WTC11 (cell line): ENCODE measurements around the gene TRIM44. TPM values are rescaled to one million over a fixed set of nuclear protein-coding genes. Genes with fewer than 3 reads are reported as not detected.

ENCODE experiments used
- ATAC-seq: fragments of 200-7000 bp; cut with Tn5 transposase; 2 replicates; pipeline ENCODE4 v1.10.0; 2021; ENCODE audit warnings: mild to moderate bottlenecking, moderate library complexity
- CTCF ChIA-PET: fragments of 300-600 bp; sonication (Branson Sonifier 250); formaldehyde crosslinking; loops from one replicate; lab custom pipeline; 2021; ENCODE audit warnings: antibody characterized with exemption; lab: Charles Lee
- POLR2A ChIA-PET: fragments of 350-600 bp; sonication (Branson Sonifier 250); formaldehyde crosslinking; loops from one replicate; lab custom pipeline; 2021; ENCODE audit warnings: antibody characterized with exemption; lab: Charles Lee
- DNase-seq: peaks from one replicate; pipeline ENCODE4 v3.0.0; 2021; ENCODE audit warnings: low spot score
- H3K27ac Mint-ChIP-seq: 2 replicates; pipeline ENCODE4 v1.8.0; 2021; ENCODE audit warnings: mixed read lengths
- H3K27me3 Mint-ChIP-seq: 2 replicates; pipeline ENCODE4 v1.8.0; 2021; ENCODE audit warnings: low read depth, mild to moderate bottlenecking, moderate library complexity, mixed read lengths
- H3K36me3 Mint-ChIP-seq: 2 replicates; pipeline ENCODE4 v1.8.0; 2021; ENCODE audit warnings: mixed read lengths
- H3K4me1 Mint-ChIP-seq: 2 replicates; pipeline ENCODE4 v1.8.0; 2022; ENCODE audit warnings: mixed read lengths
- H3K4me3 Mint-ChIP-seq: 2 replicates; pipeline ENCODE4 v1.8.0; 2021; ENCODE audit warnings: mild to moderate bottlenecking, moderate library complexity, mixed read lengths
- H3K9me3 Mint-ChIP-seq: 2 replicates; pipeline ENCODE4 v1.8.0; 2021; ENCODE audit warnings: mixed read lengths
- AR ChIP-seq: fragments of 250-450 bp; sonication (Bioruptor Pico); IDR thresholded peaks from 2 replicates; pipeline ENCODE4 v1.9.0; 2021; ENCODE audit warnings: mild to moderate bottlenecking
- CTCF ChIP-seq: fragments of 200-600 bp; IDR thresholded peaks from 2 replicates; pipeline ENCODE4 v1.8.0; 2022; ENCODE audit warnings: antibody characterized with exemption
- ELF4 ChIP-seq: sonication (generic); formaldehyde crosslinking; IDR thresholded peaks from 2 replicates; pipeline ENCODE4 v1.8.1; 2022; ENCODE audit warnings: low read depth, mild to moderate bottlenecking, moderate library complexity, missing genetic modification reagents
- ESRRA ChIP-seq: sonication (generic); formaldehyde crosslinking; IDR thresholded peaks from 2 replicates; pipeline ENCODE4 v1.8.1; 2022; ENCODE audit warnings: mild to moderate bottlenecking, missing genetic modification reagents, borderline replicate concordance
- FOXP1 ChIP-seq: sonication (generic); formaldehyde crosslinking; IDR thresholded peaks from 2 replicates; pipeline ENCODE4 v1.8.0; 2022; ENCODE audit warnings: missing genetic modification reagents, mild to moderate bottlenecking, moderate library complexity, borderline replicate concordance
- GRHL2 ChIP-seq: fragments of 250-450 bp; sonication (Bioruptor Pico); IDR thresholded peaks from 2 replicates; pipeline ENCODE4 v1.8.0; 2022; ENCODE audit warnings: mild to moderate bottlenecking, moderate library complexity; ENCODE audit not compliant: insufficient replicate concordance, severe bottlenecking
- IRF2 ChIP-seq: sonication (generic); formaldehyde crosslinking; IDR thresholded peaks from 2 replicates; pipeline ENCODE4 v1.8.0; 2022; ENCODE audit warnings: low read depth, missing genetic modification reagents, borderline replicate concordance
- NR1H2 ChIP-seq: sonication (generic); formaldehyde crosslinking; IDR thresholded peaks from 2 replicates; pipeline ENCODE4 v1.9.0; 2021; ENCODE audit warnings: mild to moderate bottlenecking, moderate library complexity, missing genetic modification reagents
- NR2C2 ChIP-seq: sonication (generic); formaldehyde crosslinking; IDR thresholded peaks from 2 replicates; pipeline ENCODE4 v1.8.0; 2022; ENCODE audit warnings: mild to moderate bottlenecking, missing genetic modification reagents
- PRRX2 ChIP-seq: fragments of 250-450 bp; sonication (Bioruptor Pico); IDR thresholded peaks from 2 replicates; pipeline ENCODE4 v1.8.0; 2021; ENCODE audit warnings: mild to moderate bottlenecking
- RORB ChIP-seq: fragments of 250-450 bp; sonication (Bioruptor Pico); IDR thresholded peaks from 2 replicates; pipeline ENCODE4 v1.9.0; 2021; ENCODE audit warnings: mild to moderate bottlenecking
- SP1 ChIP-seq: sonication (generic); formaldehyde crosslinking; conservative IDR thresholded peaks from 2 replicates; pipeline ENCODE4 v1.8.1; 2022; ENCODE audit warnings: missing genetic modification reagents
- STAT6 ChIP-seq: sonication (generic); formaldehyde crosslinking; conservative IDR thresholded peaks from 2 replicates; pipeline ENCODE4 v1.8.1; 2023; ENCODE audit warnings: mild to moderate bottlenecking, low read depth, missing genetic modification reagents, moderate library complexity
- TEAD1 ChIP-seq: sonication (generic); formaldehyde crosslinking; IDR thresholded peaks from 2 replicates; pipeline ENCODE4 v1.8.0; 2022; ENCODE audit warnings: mild to moderate bottlenecking, missing genetic modification reagents
- TP53 ChIP-seq: sonication (generic); formaldehyde crosslinking; IDR thresholded peaks from 2 replicates; pipeline ENCODE4 v1.8.1; 2023; ENCODE audit warnings: mild to moderate bottlenecking, missing genetic modification reagents
- ZNF232 ChIP-seq: sonication (generic); formaldehyde crosslinking; IDR thresholded peaks from 2 replicates; pipeline ENCODE4 v1.8.0; 2022; ENCODE audit warnings: mild to moderate bottlenecking, missing genetic modification reagents
- ZNF416 ChIP-seq: fragments of 250-450 bp; sonication (Bioruptor Pico); IDR thresholded peaks from 2 replicates; pipeline ENCODE4 v1.9.0; 2021; ENCODE audit warnings: mild to moderate bottlenecking, inconsistent platforms
- total RNA-seq: library from RNA; stranded (reverse); gene quantifications from 3 replicates; pipeline ENCODE4 v1.2.3, GENCODE V29; 2021
- TF ChIP-seq, protein P1 (sequence below): sonication (generic); formaldehyde crosslinking; IDR thresholded peaks from 2 replicates; pipeline ENCODE4 v1.8.1; 2023; ENCODE audit warnings: mild to moderate bottlenecking, moderate library complexity, missing genetic modification reagents
- TF ChIP-seq, protein P2 (sequence below): fragments of 250-450 bp; sonication (Bioruptor Pico); IDR thresholded peaks from 2 replicates; pipeline ENCODE4 v2.1.2; 2022; ENCODE audit warnings: mild to moderate bottlenecking, moderate library complexity
- TF ChIP-seq, protein P3 (sequence below): sonication (generic); formaldehyde crosslinking; conservative IDR thresholded peaks from 2 replicates; pipeline ENCODE4 v1.8.1; 2022; ENCODE audit warnings: mild to moderate bottlenecking, missing genetic modification reagents

The TRIM44 gene
- total RNA-seq, 1 experiment from 2014 or later, result 27.4 TPM

DNA sequence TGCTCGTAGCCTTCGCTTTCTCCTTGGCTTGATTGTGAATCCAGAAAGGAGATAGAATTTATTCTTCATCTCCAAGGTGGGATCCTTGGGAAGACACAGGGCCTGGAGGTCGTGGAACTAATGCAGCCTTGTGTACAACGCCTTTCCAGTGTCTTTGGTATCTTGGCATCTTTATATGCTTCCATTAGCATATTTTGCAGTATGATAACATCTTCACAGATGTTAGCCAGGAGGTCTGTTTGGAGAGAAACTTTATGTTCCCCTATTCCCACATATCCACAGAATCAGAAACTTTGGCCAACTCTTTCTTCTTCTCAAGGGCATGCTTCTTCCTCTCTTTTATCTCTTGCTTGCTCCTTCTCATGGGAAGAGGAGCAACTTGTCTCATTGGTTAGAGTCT lies 101.2 kb downstream of the TRIM44 start:
- ChIA-PET POLR2A (no interaction called here), CTCF (no interaction called here)
- Mint-ChIP-seq H3K9me3 (no peaks in the 10 kb centered on the region), H3K27ac (no peak overlapping the region), H3K4me1 (peaks cover 17% of the 10 kb centered on the region), H3K36me3 (no peaks in the 10 kb centered on the region), H3K27me3 (no peaks in the 10 kb centered on the region), H3K4me3 (no peak overlapping the region)
- no peak for DNase-seq
- TF ChIP-seq NR1H2 (CRISPR knock-in tag), result no peak
- no peak for TF ChIP-seq ZNF416
- no peak for TF ChIP-seq NR2C2
- TF ChIP-seq, protein P1, sequence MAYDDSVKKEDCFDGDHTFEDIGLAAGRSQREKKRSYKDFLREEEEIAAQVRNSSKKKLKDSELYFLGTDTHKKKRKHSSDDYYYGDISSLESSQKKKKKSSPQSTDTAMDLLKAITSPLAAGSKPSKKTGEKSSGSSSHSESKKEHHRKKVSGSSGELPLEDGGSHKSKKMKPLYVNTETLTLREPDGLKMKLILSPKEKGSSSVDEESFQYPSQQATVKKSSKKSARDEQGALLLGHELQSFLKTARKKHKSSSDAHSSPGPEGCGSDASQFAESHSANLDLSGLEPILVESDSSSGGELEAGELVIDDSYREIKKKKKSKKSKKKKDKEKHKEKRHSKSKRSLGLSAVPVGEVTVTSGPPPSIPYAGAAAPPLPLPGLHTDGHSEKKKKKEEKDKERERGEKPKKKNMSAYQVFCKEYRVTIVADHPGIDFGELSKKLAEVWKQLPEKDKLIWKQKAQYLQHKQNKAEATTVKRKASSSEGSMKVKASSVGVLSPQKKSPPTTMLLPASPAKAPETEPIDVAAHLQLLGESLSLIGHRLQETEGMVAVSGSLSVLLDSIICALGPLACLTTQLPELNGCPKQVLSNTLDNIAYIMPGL (CRISPR knock-in tag), result no peak
- TF ChIP-seq TP53 (CRISPR knock-in tag), result no peak
- TF ChIP-seq ESRRA (CRISPR knock-in tag), result no peak
- TF ChIP-seq, protein P2, sequence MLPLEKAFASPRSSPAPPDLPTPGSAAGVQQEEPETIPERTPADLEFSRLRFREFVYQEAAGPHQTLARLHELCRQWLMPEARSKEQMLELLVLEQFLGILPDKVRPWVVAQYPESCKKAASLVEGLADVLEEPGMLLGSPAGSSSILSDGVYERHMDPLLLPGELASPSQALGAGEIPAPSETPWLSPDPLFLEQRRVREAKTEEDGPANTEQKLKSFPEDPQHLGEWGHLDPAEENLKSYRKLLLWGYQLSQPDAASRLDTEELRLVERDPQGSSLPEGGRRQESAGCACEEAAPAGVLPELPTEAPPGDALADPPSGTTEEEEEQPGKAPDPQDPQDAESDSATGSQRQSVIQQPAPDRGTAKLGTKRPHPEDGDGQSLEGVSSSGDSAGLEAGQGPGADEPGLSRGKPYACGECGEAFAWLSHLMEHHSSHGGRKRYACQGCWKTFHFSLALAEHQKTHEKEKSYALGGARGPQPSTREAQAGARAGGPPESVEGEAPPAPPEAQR, result no peak
- no peak for TF ChIP-seq SP1 (CRISPR knock-in tag)
- TF ChIP-seq PRRX2 (CRISPR knock-in tag), result no peak
- no peak for TF ChIP-seq ELF4 (CRISPR knock-in tag)
- TF ChIP-seq CTCF, result no peak
- no peak for TF ChIP-seq ZNF232 (CRISPR knock-in tag)
- TF ChIP-seq IRF2, result no peak
- no peak for TF ChIP-seq GRHL2 (CRISPR knock-in tag)
- no peak for TF ChIP-seq TEAD1 (CRISPR knock-in tag)
- no peak for TF ChIP-seq FOXP1
- no peak for TF ChIP-seq RORB (CRISPR knock-in tag)
- TF ChIP-seq STAT6 (CRISPR knock-in tag), result no peak
- TF ChIP-seq, protein P3, sequence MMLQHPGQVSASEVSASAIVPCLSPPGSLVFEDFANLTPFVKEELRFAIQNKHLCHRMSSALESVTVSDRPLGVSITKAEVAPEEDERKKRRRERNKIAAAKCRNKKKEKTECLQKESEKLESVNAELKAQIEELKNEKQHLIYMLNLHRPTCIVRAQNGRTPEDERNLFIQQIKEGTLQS (CRISPR knock-in tag), result no peak
- no peak for TF ChIP-seq AR
- no peak for ATAC-seq
